Measurements from ENCODE around the gene TMEM87B.

TMEM87B gene

GRCh38 chr2:112021781-112022231 is 33.3 kb upstream of the TMEM87B start:
- Histone ChIP-seq H3K36me3 (peaks cover 32 to 79% (median 41%) of the 10 kb centered on the region in 3 donors), H3K4me1 (no peaks in the 10 kb centered on the region), H3K27me3 (no peaks in the 10 kb centered on the region), H3K9me3 (no peaks in the 10 kb centered on the region), H3K27ac (no peak overlapping the region), H3K4me3 (no peak overlapping the region)
- DNase-seq: no peak
- intact Hi-C loops (cut with DNase I; ENCODE audit: low total_unique reads): no loop called here
- no peak for TF ChIP-seq CTCF (IDR thresholded peaks at IDR 0.05)

GRCh38 chr2:112023707-112024106 is 31.4 kb upstream of the TMEM87B start:
- no peaks in the 10 kb centered on the region for H3K27me3 ChIP-seq
- intact Hi-C loops (cut with DNase I; ENCODE audit: low total_unique reads): no loop called here
- no peaks in the 10 kb centered on the region for H3K4me1 ChIP-seq
- H3K4me3 ChIP-seq: no peak overlapping the region
- no peak for TF ChIP-seq CTCF (IDR thresholded peaks at IDR 0.05)
- H3K36me3 ChIP-seq: peaks cover 32 to 79% (median 51%) of the 10 kb centered on the region in 3 donors
- no peak overlapping the region for H3K27ac ChIP-seq
- DNase-seq: no peak
- no peaks in the 10 kb centered on the region for H3K9me3 ChIP-seq

GRCh38 chr2:112024231-112024630 is 30.8 kb upstream of the TMEM87B start:
- DNase-seq: no peak
- H3K4me1 ChIP-seq: no peaks in the 10 kb centered on the region
- peaks cover 32 to 74% (median 52%) of the 10 kb centered on the region in 3 donors for H3K36me3 ChIP-seq
- H3K27me3 ChIP-seq: no peaks in the 10 kb centered on the region
- H3K9me3 ChIP-seq: no peaks in the 10 kb centered on the region
- H3K4me3 ChIP-seq: no peak overlapping the region
- intact Hi-C loops (cut with DNase I; ENCODE audit: low total_unique reads): no loop called here
- H3K27ac ChIP-seq: no peak overlapping the region
- TF ChIP-seq CTCF (IDR thresholded peaks at IDR 0.05): no peak

GRCh38 chr2:112024896-112025491 is 30.1 kb upstream of the TMEM87B start:
- Histone ChIP-seq H3K4me1 (no peaks in the 10 kb centered on the region), H3K4me3 (no peak overlapping the region), H3K9me3 (no peaks in the 10 kb centered on the region), H3K27me3 (no peaks in the 10 kb centered on the region), H3K27ac (no peak overlapping the region), H3K36me3 (peaks cover 32 to 66% (median 52%) of the 10 kb centered on the region in 3 donors)
- no peak for TF ChIP-seq CTCF (IDR thresholded peaks at IDR 0.05)
- DNase-seq: no peak
- intact Hi-C loops (cut with DNase I; ENCODE audit: low total_unique reads): no loop called here

GRCh38 chr2:112026509-112026908 is 28.6 kb upstream of the TMEM87B start:
- Histone ChIP-seq H3K36me3 (peaks cover 26 to 51% (median 42%) of the 10 kb centered on the region in 3 donors), H3K27ac (no peak overlapping the region), H3K9me3 (no peaks in the 10 kb centered on the region), H3K4me3 (no peak overlapping the region), H3K4me1 (peaks cover 0 to 3% (median 1%) of the 10 kb centered on the region in 4 donors), H3K27me3 (no peaks in the 10 kb centered on the region)
- no peak for TF ChIP-seq CTCF (IDR thresholded peaks at IDR 0.05)
- intact Hi-C loops (cut with DNase I; ENCODE audit: low total_unique reads): no loop called here
- DNase-seq: no peak
